Left lung (tissue), 10 donors: ENCODE data around the gene DRC7. TPM values are rescaled to one million over a fixed set of nuclear protein-coding genes. Genes with fewer than 3 reads are reported as not detected.
A peak's percentile ranks its signal among the peaks of the same experiment; 100 is the strongest.
"Not testable (repeated sequence)": the region's sequence is repeated elsewhere in the genome, so short reads cannot be mapped to it uniquely, and the experiment has no call there.

Experiments used
- ATAC-seq: fragments of 200-7000 bp; cut with Tn5 transposase; one replicate; pipeline ENCODE4 v1.9.1; 2020; ENCODE audit warnings: moderate library complexity
- DNase-seq, 4 donors: peaks; one replicate each; pipeline ENCODE4 v3.0.0-alpha.2; 2013 to 2020
- H3K27ac ChIP-seq, 2 donors: fragments of 200-600 bp; sonication (generic) in 1 of 2; one replicate each; pipeline versions ENCODE4 v1.5.0 to v1.8.0; 2020 to 2021
- H3K27me3 ChIP-seq, 2 donors: fragments of 200-600 bp; sonication (generic) in 1 of 2; one replicate each; pipeline versions ENCODE4 v1.5.0 to v1.8.0; 2020 to 2021
- H3K36me3 ChIP-seq, 2 donors: fragments of 200-600 bp; sonication (generic) in 1 of 2; one replicate each; pipeline versions ENCODE4 v1.5.0 to v1.8.0; 2020 to 2021
- H3K4me1 ChIP-seq, 2 donors: fragments of 200-600 bp; one replicate each; pipeline ENCODE4 v1.8.0; 2021
- H3K4me3 ChIP-seq, 2 donors: fragments of 200-600 bp; sonication (generic) in 1 of 2; one replicate each; pipeline versions ENCODE4 v1.5.0 to v1.8.0; 2020 to 2021; ENCODE audit warnings: mild to moderate bottlenecking in 1 of 2
- H3K9me3 ChIP-seq, 2 donors: fragments of 200-600 bp; sonication (generic) in 1 of 2; one replicate each; pipeline versions ENCODE4 v1.5.0 to v1.8.0; 2020 to 2021
- intact Hi-C, 2 donors: fragments of 100-400 bp; cut with DNase I; formaldehyde crosslinking; loops; one replicate each; pipeline versions ENCODE4 v1.11.2 to v1.14.2; 2022
- polyA plus RNA-seq, 6 donors: library from polyadenylated mRNA; unstranded; fragments of 120-200 nt; gene quantifications; one replicate each; pipeline ENCODE4 v1.2.1, GENCODE V29; 2013; ENCODE audit not compliant: insufficient read length in 6 of 6
- total RNA-seq, 2 donors: library from RNA; stranded (reverse); fragmentation: NEBNext Ultra II Directional; extraction: Animal tissue kit (Norgen Biotek cat#: 25700); gene quantifications; one replicate each; pipeline ENCODE4 v1.2.1, GENCODE V29; 2021
- TF ChIP-seq, protein P1 (sequence below), 2 donors: fragments of 200-600 bp; sonication (generic) in 1 of 2; IDR thresholded peaks; one replicate each; pipeline versions ENCODE4 v1.5.0 to v1.8.0; 2021; ENCODE audit warnings: antibody characterized with exemption in 2 of 2
- donor health status: DM: no; HTN: yes; CAD: no.
- donor health status: DM: no; HTN: no; CAD: no.

DRC7 gene
- total and polyA plus RNA-seq, 8 donors: 0.52 to 4.3 (median 2.4) TPM

DNA sequence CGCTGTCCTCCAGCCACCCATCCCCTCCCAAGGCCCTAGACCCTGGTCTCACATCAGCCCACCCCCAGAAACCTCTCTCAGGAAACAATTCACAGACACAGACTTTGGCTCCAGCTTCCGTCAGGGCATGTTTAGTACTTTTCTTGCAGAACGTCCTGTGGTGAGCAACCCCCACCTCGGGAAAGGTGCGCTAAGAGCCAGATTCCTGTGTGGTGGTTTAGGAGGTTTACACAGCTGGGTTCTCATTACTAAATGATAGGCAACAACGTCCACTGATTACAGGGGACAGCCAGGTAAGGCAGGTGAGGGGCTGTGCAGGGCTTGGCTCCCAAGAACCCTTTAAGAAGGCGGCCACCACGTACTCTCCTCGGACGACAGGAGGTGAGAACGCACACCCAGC is 78.4 kb downstream of the DRC7 start:
- peaks cover 0 to 10% of the 10 kb centered on the region in 2 donors for H3K4me1 ChIP-seq
- peak in 1 of 4 donors; percentile 20 for DNase-seq

DNA sequence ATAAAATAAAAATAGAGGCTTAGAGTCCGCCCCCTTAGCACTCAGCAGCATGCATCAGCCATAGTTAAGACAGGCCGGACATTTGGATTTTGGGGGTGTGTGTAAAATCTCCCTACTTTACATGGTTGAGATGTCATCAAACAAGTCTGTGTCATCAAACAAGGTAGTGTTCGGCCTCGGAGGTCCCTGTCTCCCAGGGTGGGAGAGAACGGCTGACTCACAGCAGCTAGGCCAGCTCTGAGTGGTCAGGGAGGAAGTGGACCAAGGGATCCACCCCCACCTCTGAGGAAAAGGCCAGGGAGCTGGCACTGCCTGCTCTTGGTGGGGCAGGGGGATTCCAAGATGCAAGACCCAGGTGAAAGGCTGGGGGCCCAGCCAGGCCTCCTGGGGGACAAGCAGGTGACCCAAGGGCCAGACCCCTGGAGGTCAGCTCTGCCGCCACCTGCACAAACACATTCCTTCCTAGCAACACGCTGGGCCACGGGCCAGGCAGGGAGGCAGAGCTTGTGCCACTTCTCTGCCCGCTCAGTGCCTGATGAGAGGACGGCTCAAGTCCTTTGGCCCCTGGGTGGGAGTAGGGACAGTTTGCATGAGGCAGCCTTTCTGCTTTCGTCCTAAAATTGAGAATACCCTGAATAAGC is 79.2 kb downstream of the DRC7 start:
- Histone ChIP-seq H3K4me1 (peaks cover 0 to 10% of the 10 kb centered on the region in 2 donors), H3K4me3 (no peak overlapping the region), H3K36me3 (peaks cover 0 to 58% of the 10 kb centered on the region in 2 donors), H3K27me3 (no peaks in the 10 kb centered on the region), H3K9me3 (no peaks in the 10 kb centered on the region), H3K27ac (no peak overlapping the region)
- DNase-seq (peak in 1 of 4 donors; percentile 80), ATAC-seq (peak; percentile 78)
- intact Hi-C loops: no loop called here
- TF ChIP-seq, protein P1, sequence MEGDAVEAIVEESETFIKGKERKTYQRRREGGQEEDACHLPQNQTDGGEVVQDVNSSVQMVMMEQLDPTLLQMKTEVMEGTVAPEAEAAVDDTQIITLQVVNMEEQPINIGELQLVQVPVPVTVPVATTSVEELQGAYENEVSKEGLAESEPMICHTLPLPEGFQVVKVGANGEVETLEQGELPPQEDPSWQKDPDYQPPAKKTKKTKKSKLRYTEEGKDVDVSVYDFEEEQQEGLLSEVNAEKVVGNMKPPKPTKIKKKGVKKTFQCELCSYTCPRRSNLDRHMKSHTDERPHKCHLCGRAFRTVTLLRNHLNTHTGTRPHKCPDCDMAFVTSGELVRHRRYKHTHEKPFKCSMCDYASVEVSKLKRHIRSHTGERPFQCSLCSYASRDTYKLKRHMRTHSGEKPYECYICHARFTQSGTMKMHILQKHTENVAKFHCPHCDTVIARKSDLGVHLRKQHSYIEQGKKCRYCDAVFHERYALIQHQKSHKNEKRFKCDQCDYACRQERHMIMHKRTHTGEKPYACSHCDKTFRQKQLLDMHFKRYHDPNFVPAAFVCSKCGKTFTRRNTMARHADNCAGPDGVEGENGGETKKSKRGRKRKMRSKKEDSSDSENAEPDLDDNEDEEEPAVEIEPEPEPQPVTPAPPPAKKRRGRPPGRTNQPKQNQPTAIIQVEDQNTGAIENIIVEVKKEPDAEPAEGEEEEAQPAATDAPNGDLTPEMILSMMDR (IDR thresholded peaks at IDR 0.05): no peak

More for the DNA sequence above, 78.4 kb downstream of the DRC7 start:
- ATAC-seq: no peak
- Histone ChIP-seq H3K36me3 (peaks cover 0 to 61% of the 10 kb centered on the region in 2 donors), H3K9me3 (no peaks in the 10 kb centered on the region), H3K4me3 (no peak overlapping the region), H3K27ac (no peak overlapping the region), H3K27me3 (no peaks in the 10 kb centered on the region)
- TF ChIP-seq, protein P1 (IDR thresholded peaks at IDR 0.05): no peak
- intact Hi-C loops: no loop called here

DNA sequence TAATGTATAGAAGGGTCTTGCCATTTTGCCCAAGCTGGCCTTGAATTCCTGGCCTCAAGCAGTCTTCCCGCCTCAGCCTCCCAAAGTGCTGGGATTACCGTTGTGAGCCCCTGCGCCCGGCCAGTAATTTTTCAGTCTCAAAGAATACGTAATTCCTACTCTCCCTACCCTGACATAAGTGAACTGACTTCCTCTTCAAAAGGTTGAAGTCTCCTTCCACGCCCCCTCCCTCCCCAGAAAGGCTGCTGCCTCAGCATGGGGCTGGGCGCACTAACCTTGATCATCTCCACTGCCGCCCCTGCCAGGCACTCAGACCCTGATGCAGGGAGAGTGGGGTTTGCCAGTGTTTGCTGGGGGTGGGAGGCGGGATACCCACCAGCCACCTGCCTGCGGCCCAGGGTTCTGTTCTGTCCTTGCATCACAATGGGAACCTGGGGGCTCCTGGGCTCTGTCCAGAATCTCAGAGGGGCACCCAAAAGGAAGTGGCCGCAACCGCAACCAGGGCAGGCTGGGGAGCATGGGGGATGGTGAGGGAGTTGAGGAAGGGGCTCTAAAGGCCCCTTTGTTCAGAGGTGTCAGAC is 80.2 kb downstream of the DRC7 start:
- Histone ChIP-seq H3K4me1 (peaks cover 0 to 10% of the 10 kb centered on the region in 2 donors), H3K36me3 (peaks cover 0 to 56% of the 10 kb centered on the region in 2 donors), H3K9me3 (no peaks in the 10 kb centered on the region), H3K4me3 (no peak overlapping the region), H3K27me3 (no peaks in the 10 kb centered on the region), H3K27ac (no peak overlapping the region)
- peak in 1 of 4 donors; percentile 51 for DNase-seq
- no peak for ATAC-seq
- TF ChIP-seq, protein P1 (IDR thresholded peaks at IDR 0.05): no peak
- intact Hi-C loops: no loop called here

DNA sequence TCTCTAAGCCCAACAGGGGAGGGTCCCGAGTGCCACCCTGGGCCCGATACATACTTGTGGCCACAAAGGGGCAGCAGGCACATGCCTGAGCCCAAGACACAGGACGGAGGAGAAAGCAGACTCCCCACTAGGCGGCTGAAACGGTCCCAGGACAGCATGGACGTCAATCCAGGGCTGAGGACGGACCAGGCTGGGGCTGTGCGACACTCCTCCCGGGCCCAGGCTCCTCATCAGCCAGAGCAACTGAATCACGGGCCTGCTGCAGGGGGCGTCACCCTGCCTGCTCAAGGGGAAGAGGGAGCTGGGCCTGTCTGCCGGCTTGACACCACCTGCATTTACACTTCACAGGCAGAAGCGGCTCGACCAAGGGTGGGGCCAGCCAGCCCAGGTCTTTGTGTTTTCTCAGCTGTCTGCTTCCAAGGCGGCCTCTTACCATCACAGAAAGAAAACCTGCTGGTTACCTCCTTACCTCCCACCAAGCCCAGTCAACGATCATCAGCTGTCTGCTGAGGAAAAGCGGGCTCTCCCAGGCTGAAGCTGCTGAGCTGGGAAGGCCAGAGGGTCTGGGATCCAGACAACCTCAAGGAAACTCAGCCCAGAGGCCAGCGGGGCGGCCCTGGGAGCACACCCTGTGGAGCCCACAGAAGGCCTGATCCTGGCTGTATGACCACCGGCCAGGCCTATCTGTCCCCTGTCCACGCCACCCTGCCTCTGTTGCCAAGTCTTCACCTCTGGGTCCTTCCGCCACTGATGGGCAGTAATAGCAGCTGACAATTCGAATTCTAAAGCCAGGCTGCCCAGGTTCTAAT is 81.3 kb downstream of the DRC7 start:
- TF ChIP-seq, protein P1 (IDR thresholded peaks at IDR 0.05): no peak
- no peak overlapping the region for H3K27ac ChIP-seq
- no peaks in the 10 kb centered on the region for H3K9me3 ChIP-seq
- DNase-seq (peak in 2 of 4 donors; percentile 42 to 59), ATAC-seq (no peak)
- intact Hi-C loops: no loop called here
- H3K36me3 ChIP-seq: peaks cover 0 to 45% of the 10 kb centered on the region in 2 donors
- no peak overlapping the region for H3K4me3 ChIP-seq
- no peaks in the 10 kb centered on the region for H3K27me3 ChIP-seq
- H3K4me1 ChIP-seq: peaks cover 0 to 10% of the 10 kb centered on the region in 2 donors

DNA sequence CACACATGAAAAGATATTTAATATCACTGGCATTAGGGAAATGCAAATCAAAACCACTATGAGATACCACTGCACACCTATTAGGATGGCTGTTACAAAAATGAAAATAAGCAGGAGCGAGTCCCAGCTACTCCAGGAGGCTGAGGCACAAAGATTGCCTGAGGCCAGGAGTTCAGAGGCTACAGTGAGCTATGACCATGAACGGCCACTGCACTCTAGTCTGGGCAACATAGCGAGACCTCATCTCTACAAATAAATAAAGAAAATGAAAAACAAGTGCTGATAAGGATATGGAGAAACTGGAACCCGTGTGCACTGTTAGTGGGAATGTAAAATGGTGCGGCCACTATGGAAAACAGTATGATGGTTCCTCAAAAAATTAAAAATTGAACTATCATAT is 84.1 kb downstream of the DRC7 start:
- H3K4me1 ChIP-seq: peaks cover 0 to 7% of the 10 kb centered on the region in 2 donors
- ATAC-seq (no peak), DNase-seq (peak in 1 of 4 donors; percentile 0)
- no peaks in the 10 kb centered on the region for H3K27me3 ChIP-seq
- no peak overlapping the region for H3K27ac ChIP-seq
- TF ChIP-seq, protein P1 (IDR thresholded peaks at IDR 0.05): no peak
- intact Hi-C loops: no loop called here
- no peak overlapping the region for H3K4me3 ChIP-seq
- peaks cover 0 to 43% of the 10 kb centered on the region in 2 donors for H3K36me3 ChIP-seq
- no peaks in the 10 kb centered on the region for H3K9me3 ChIP-seq

DNA sequence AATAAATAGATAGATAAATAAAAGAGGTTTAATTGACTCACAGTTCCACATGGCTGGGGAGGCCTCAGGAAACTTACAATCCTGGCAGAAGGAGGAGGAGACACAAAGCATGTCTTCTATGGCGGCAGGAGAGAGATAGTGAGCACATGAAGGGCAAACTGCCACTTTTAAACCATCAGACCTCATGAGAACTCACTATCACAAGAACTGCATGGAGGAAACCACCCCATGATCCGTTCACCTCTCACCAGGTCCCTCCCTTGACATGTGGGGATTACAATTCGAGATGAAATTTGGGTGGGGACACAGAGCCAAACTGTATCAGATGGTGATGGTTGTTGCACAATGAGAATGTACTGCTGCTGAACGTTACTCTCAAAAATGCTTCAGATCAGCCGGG is 85.2 kb downstream of the DRC7 start:
- H3K36me3 ChIP-seq: peaks cover 0 to 53% of the 10 kb centered on the region in 2 donors
- not testable (repeated sequence) for ATAC-seq

More for the DNA sequence above, 85.2 kb downstream of the DRC7 start:
- H3K27ac ChIP-seq, H3K4me1 ChIP-seq, H3K27me3 ChIP-seq, H3K9me3 ChIP-seq, DNase-seq, H3K4me3 ChIP-seq: not testable (repeated sequence)
- intact Hi-C loops: loop anchor here in 1 of 2 donors (10.0 kb wide), 1 partner anchor 85 kb away; no protein-coding TSS in a partner anchor
